Measurements from ENCODE around the gene MAP7. TPM values are rescaled to one million over a fixed set of nuclear protein-coding genes. Genes with fewer than 3 reads are reported as not detected.

The MAP7 gene
- total and polyA plus RNA-seq, 2 experiments from 2014 or later = 44.7 to 49.2 TPM

- Histone ChIP-seq H3K4me2 (no peak overlapping the region), H4K20me1 (replicated peaks; ENCODE audit: insufficient read depth) (no peaks in the 10 kb centered on the region), H3K27me3 (ENCODE audit: insufficient read depth) (no peaks in the 10 kb centered on the region), H3K79me2 (replicated peaks; ENCODE audit: insufficient read depth) (peaks cover 91% of the 10 kb centered on the region), H2AFZ (no peak overlapping the region), H3K4me1 (ENCODE audit: insufficient read depth) (peaks cover 49% of the 10 kb centered on the region), H3K4me3 (no peak overlapping the region), H3K27ac (ENCODE audit: low read depth) (0 out of 2 replicates have a peak overlapping the region, but pooled peaks have one; percentile 3), H3F3A (replicated peaks; ENCODE audit: low read depth) (no peaks in the 10 kb centered on the region), H3K36me3 (ENCODE audit: insufficient read depth) (no peaks in the 10 kb centered on the region), H3K9me2 (ENCODE audit: insufficient read depth) (no peaks in the 10 kb centered on the region)
- no peak overlapping the region for H3K4me3 Mint-ChIP-seq
- no peaks in the 10 kb centered on the region for H3K9me3 Mint-ChIP-seq
- H3K27ac Mint-ChIP-seq = 0 out of 2 replicates have a peak overlapping the region, but pooled peaks have one; percentile 20
- DNase-seq (ENCODE audit: low spot score) = no peak
- ATAC-seq = no peak
- TF ChIP-seq ZNF114 (CRISPR knock-in tag; IDR thresholded peaks at IDR 0.05) = no peak
- TF ChIP-seq REST (IDR thresholded peaks at IDR 0.05; ENCODE audit: unreplicated experiment) = no peak
- TF ChIP-seq NANOG (IDR thresholded peaks at IDR 0.05; ENCODE audit: borderline replicate concordance) = no peak
- TF ChIP-seq CTCF (conservative IDR thresholded peaks at IDR 0.05; ENCODE audit: low read depth in 2 of 2) = no peak
- no peak for TF ChIP-seq EZH2phosphoT487 (IDR thresholded peaks at IDR 0.05; ENCODE audit: unreplicated experiment)
- TF ChIP-seq STAT1 (IDR thresholded peaks at IDR 0.05; ENCODE audit: unreplicated experiment) = no peak
- no peak for TF ChIP-seq EZH2 (IDR thresholded peaks at IDR 0.05; ENCODE audit: low read depth, unreplicated experiment)
- no peak for TF ChIP-seq ETS1 (IDR thresholded peaks at IDR 0.05)
- no peak for TF ChIP-seq JUNB (IDR thresholded peaks at IDR 0.05; ENCODE audit: unreplicated experiment)
- TF ChIP-seq ZNF331 (CRISPR knock-in tag; IDR thresholded peaks at IDR 0.05; ENCODE audit: low read depth) = no peak
- TF ChIP-seq ZNF462 (CRISPR knock-in tag; IDR thresholded peaks at IDR 0.05) = no peak
- no peak for TF ChIP-seq CREB1 (CRISPR knock-in tag; IDR thresholded peaks at IDR 0.05; ENCODE audit: low read depth)
- H3K27me3 Mint-ChIP-seq (ENCODE audit: insufficient read depth, low read depth, poor library complexity) = peaks cover 10% of the 10 kb centered on the region
- no peaks in the 10 kb centered on the region for H3K36me3 Mint-ChIP-seq (ENCODE audit: low read depth)
- H3K4me1 Mint-ChIP-seq = peaks cover 67% of the 10 kb centered on the region
These were observed 55.5 kb downstream of the MAP7 start for GRCh38 chr6:136494710-136495109.
